Measurements from ENCODE around the gene LMBRD1. TPM values are rescaled to one million over a fixed set of nuclear protein-coding genes. Genes with fewer than 3 reads are reported as not detected.

Gene LMBRD1
- 36.4 TPM for total RNA-seq
- 50.1 TPM for polyA plus RNA-seq
- long read RNA-seq, donor 1, partial matches to known transcripts, result 0 of 1 reads
- long read RNA-seq, donor 1, other reads (novel, unspliced or antisense), result 0 of 1 reads
- long read RNA-seq, donor 2, result 0 reads
- long read RNA-seq, donor 3, transcript LMBRD1-202 (16 exons, 2,264 nt), result major isoform, 21 of 40 reads
- long read RNA-seq, donor 3, partial matches to known transcripts, result 16 of 40 reads
- long read RNA-seq, donor 3, other reads (novel, unspliced or antisense), result 0 of 40 reads
- long read RNA-seq, donor 4, transcript LMBRD1-202 (16 exons, 2,264 nt), result major isoform, 11 of 12 reads
- long read RNA-seq, donor 4, partial matches to known transcripts, result 0 of 12 reads
- long read RNA-seq, donor 4, other reads (novel, unspliced or antisense), result 0 of 12 reads
- long read RNA-seq, donor 5, transcript LMBRD1-224 (1 exons, 2,851 nt), result minor isoform, 5 of 62 reads
- long read RNA-seq, donor 5, transcript LMBRD1-202 (16 exons, 2,264 nt), result major isoform, 30 of 62 reads
- long read RNA-seq, donor 5, partial matches to known transcripts, result 26 of 62 reads
- long read RNA-seq, donor 5, other reads (novel, unspliced or antisense), result 0 of 62 reads
- long read RNA-seq, donor 6, transcript LMBRD1-202 (16 exons, 2,264 nt), result major isoform, 16 of 18 reads
- long read RNA-seq, donor 6, partial matches to known transcripts, result 0 of 18 reads
- long read RNA-seq, donor 6, other reads (novel, unspliced or antisense), result 0 of 18 reads
- long read RNA-seq, donor 7, transcript LMBRD1-202 (16 exons, 2,264 nt), result major isoform, 21 of 31 reads
- long read RNA-seq, donor 7, partial matches to known transcripts, result 7 of 31 reads
- long read RNA-seq, donor 7, other reads (novel, unspliced or antisense), result 0 of 31 reads
- long read RNA-seq, donor 8, transcript LMBRD1-202 (16 exons, 2,264 nt), result major isoform, 11 of 11 reads
- long read RNA-seq, donor 8, partial matches to known transcripts, result 0 of 11 reads
- long read RNA-seq, donor 8, other reads (novel, unspliced or antisense), result 0 of 11 reads
- long read RNA-seq, donor 9, transcript LMBRD1-202 (16 exons, 2,264 nt), result major isoform, 8 of 9 reads
- long read RNA-seq, donor 9, partial matches to known transcripts, result 0 of 9 reads
- long read RNA-seq, donor 9, other reads (novel, unspliced or antisense), result 0 of 9 reads
- long read RNA-seq, donor 10, transcript LMBRD1-202 (16 exons, 2,264 nt), result major isoform, 15 of 18 reads
- long read RNA-seq, donor 10, partial matches to known transcripts, result 0 of 18 reads
- long read RNA-seq, donor 10, other reads (novel, unspliced or antisense), result 0 of 18 reads

DNA sequence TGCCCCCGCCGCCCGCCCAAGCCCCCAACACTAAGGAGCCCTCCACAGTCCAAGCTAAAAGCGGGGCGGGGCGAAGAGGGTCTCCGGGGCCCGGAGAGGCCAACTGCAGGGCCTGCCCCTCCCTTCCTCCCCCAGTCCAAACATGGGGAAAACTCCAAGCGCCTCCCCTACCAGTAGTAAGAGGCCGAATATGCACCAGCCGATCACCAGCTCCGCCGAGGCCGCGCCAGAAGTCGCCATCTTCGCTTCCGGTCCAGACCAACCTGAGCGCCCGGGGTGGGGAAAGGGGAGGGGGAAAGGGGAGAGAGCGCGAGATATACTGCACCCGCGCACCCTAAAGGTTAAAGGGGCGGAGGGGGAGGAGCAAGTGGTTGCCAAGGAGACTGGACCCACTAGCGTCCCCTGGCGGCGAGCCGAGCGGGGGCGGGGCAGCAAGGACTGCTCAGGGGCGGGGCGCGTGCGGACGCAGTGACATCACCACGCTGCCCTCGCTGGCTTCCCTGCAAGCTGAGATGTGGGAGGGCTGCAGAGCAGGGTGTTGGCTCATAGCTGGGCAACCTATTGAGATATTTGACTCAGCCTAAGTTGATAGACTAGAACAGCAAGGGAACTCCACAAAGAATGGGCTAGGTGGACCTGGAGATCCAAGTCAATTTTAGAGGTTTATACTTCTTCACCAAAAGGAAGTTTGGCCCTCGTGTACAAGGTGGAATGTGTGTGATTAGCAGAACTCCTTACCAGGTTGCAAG, at the start of gene LMBRD1:
TSS of gene LMBRD1 (minus strand) at position 369 of the 749 bp plus-strand sequence. CDS start at position 240, 129 bp downstream.
- Histone ChIP-seq H3K27ac (ENCODE audit: low read depth in 1 of 2, low read length in 1 of 2) (peak within 1 kb of the TSS; percentile 97 to 98), H3K4me3 (ENCODE audit: low read length in 2 of 2) (peak within 1 kb of the TSS; percentile 84 to 90), H3K4me1 (ENCODE audit: control insufficient read depth in 2 of 2, insufficient read depth in 2 of 2, low read length in 2 of 2) (peaks cover 0 to 5% of the 10 kb centered on the region in 2 donors), H3K9me3 (ENCODE audit: control insufficient read depth in 2 of 2, insufficient read depth in 1 of 2, low read length in 1 of 2) (no peaks in the 10 kb centered on the region), H3K27me3 (ENCODE audit: control insufficient read depth in 2 of 2, insufficient read depth in 1 of 2, low read length in 1 of 2) (no peaks in the 10 kb centered on the region), H3K36me3 (ENCODE audit: control insufficient read depth in 2 of 2, insufficient read depth in 2 of 2, low read length in 1 of 2) (no peaks in the 10 kb centered on the region)
- WGBS, result 2% methylated on average over 39 of the region's 39 CpGs
- peak; percentile 88 to 98 (median 95) for DNase-seq (ENCODE audit: low read depth in 6 of 9, low spot score in 9 of 9)

DNA sequence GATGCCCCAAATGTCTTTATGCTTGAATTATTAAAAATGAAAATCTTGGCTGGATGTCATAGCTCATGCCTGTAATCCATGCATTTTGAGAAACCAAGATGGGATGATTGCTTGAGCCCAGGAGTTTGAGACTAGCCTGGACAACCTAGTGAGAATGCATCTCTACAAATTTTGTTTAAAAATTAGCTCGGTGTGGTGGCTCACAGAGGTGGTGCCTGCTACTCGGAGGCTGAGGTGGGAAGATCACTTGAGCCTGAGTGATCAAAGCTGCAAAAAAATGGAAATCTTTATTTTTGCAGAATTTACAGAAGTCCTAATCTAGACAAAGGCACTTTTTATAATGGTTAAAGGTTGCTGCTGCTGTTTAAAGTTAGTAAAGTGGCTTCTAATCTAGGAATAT, 49.5 kb upstream of the LMBRD1 start:
- H3K27me3 ChIP-seq (ENCODE audit: control insufficient read depth in 2 of 2, insufficient read depth in 1 of 2, low read length in 1 of 2), result no peaks in the 10 kb centered on the region
- H3K9me3 ChIP-seq (ENCODE audit: control insufficient read depth in 2 of 2, insufficient read depth in 1 of 2, low read length in 1 of 2), result no peaks in the 10 kb centered on the region
- no peak overlapping the region for H3K4me3 ChIP-seq (ENCODE audit: low read length in 2 of 2)
- H3K27ac ChIP-seq (ENCODE audit: low read depth in 1 of 2, low read length in 1 of 2), result no peak overlapping the region
- 95% methylated on average over 2 of the region's 2 CpGs for WGBS
- no peaks in the 10 kb centered on the region for H3K36me3 ChIP-seq (ENCODE audit: control insufficient read depth in 2 of 2, insufficient read depth in 2 of 2, low read length in 1 of 2)
- H3K4me1 ChIP-seq (ENCODE audit: control insufficient read depth in 2 of 2, insufficient read depth in 2 of 2, low read length in 2 of 2), result no peaks in the 10 kb centered on the region
- no peak for DNase-seq (ENCODE audit: low read depth in 6 of 9, low spot score in 9 of 9)

DNA sequence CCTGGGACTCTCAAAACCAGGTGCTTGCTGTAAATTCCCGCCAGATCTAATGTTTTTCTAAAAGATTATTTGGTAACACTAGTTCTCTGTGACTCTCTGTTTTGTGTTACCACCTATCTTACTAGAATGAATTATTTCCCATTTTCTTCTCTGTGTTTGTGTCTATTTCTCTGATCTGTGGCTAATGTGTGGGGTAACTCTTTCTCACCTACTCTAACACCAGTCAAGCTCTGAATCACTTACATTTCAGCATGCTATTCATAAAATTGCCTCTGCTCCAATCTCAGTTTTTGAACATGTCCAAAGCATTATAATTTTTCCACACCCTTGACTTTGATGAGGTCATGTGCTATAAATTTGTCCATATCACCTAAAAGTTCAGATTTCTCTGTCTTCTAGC, 46.4 kb upstream of the LMBRD1 start:
- H3K9me3 ChIP-seq (ENCODE audit: control insufficient read depth in 2 of 2, insufficient read depth in 1 of 2, low read length in 1 of 2), result no peaks in the 10 kb centered on the region
- 84% methylated on average over 1 of the region's 1 CpG for WGBS
- H3K27me3 ChIP-seq (ENCODE audit: control insufficient read depth in 2 of 2, insufficient read depth in 1 of 2, low read length in 1 of 2), result no peaks in the 10 kb centered on the region
- no peaks in the 10 kb centered on the region for H3K4me1 ChIP-seq (ENCODE audit: control insufficient read depth in 2 of 2, insufficient read depth in 2 of 2, low read length in 2 of 2)
- no peak overlapping the region for H3K4me3 ChIP-seq (ENCODE audit: low read length in 2 of 2)
- no peak for DNase-seq (ENCODE audit: low read depth in 6 of 9, low spot score in 9 of 9)
- H3K27ac ChIP-seq (ENCODE audit: low read depth in 1 of 2, low read length in 1 of 2), result no peak overlapping the region
- H3K36me3 ChIP-seq (ENCODE audit: control insufficient read depth in 2 of 2, insufficient read depth in 2 of 2, low read length in 1 of 2), result no peaks in the 10 kb centered on the region

- H3K4me3 ChIP-seq (ENCODE audit: low read length in 2 of 2), result no peak overlapping the region
- WGBS, result 93% methylated on average over 1 of the region's 1 CpG
- H3K27me3 ChIP-seq (ENCODE audit: control insufficient read depth in 2 of 2, insufficient read depth in 1 of 2, low read length in 1 of 2), result no peaks in the 10 kb centered on the region
- no peak for DNase-seq (ENCODE audit: low read depth in 6 of 9, low spot score in 9 of 9)
- H3K9me3 ChIP-seq (ENCODE audit: control insufficient read depth in 2 of 2, insufficient read depth in 1 of 2, low read length in 1 of 2), result no peaks in the 10 kb centered on the region
- no peak overlapping the region for H3K27ac ChIP-seq (ENCODE audit: low read depth in 1 of 2, low read length in 1 of 2)
- H3K36me3 ChIP-seq (ENCODE audit: control insufficient read depth in 2 of 2, insufficient read depth in 2 of 2, low read length in 1 of 2), result no peaks in the 10 kb centered on the region
- H3K4me1 ChIP-seq (ENCODE audit: control insufficient read depth in 2 of 2, insufficient read depth in 2 of 2, low read length in 2 of 2), result no peaks in the 10 kb centered on the region
These were observed 45.1 kb upstream of the LMBRD1 start for GRCh38 chr6:69841862-69842261.

DNA sequence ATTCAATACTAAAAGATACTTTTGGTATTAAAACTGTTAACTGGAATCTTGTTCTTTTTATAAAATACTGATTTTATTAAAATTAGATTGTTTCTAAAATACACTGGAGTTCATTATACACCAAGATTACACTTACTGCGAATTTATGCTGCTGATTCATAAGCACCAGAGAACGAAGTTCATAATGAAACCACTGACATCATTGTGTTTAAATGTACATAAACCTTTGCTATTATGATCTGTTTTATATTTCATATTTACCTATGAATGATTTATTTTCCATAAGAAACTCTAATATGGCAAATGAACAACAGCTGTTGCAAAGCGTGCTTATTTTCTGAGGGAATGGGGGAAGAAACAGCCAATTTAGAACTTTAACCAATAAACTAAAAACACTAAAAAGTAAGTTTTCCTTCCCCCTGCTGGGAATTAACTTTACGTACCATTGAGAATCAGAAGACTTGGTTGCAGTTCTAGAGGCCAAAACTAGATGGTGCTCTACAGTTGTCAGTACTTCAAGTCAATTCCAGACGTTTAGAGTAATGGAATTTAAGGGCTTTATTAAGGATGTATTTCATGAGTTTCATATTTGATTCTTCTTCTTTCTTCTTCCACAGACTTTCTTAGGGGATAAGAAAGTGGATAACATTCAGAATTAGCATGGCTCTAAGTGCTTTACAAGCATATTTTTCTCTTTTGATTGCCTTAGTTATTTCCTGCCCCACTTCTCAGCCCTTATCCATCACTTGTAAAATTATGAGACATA, 38.8 kb upstream of the LMBRD1 start:
- H3K9me3 ChIP-seq (ENCODE audit: control insufficient read depth in 2 of 2, insufficient read depth in 1 of 2, low read length in 1 of 2), result no peaks in the 10 kb centered on the region
- H3K27ac ChIP-seq (ENCODE audit: low read depth in 1 of 2, low read length in 1 of 2), result no peak overlapping the region
- peak in 3 of 9 donors; percentile 10 to 52 (median 30) for DNase-seq (ENCODE audit: low read depth in 6 of 9, low spot score in 9 of 9)
- H3K4me3 ChIP-seq (ENCODE audit: low read length in 2 of 2), result no peak overlapping the region
- no peaks in the 10 kb centered on the region for H3K4me1 ChIP-seq (ENCODE audit: control insufficient read depth in 2 of 2, insufficient read depth in 2 of 2, low read length in 2 of 2)
- no peaks in the 10 kb centered on the region for H3K36me3 ChIP-seq (ENCODE audit: control insufficient read depth in 2 of 2, insufficient read depth in 2 of 2, low read length in 1 of 2)
- H3K27me3 ChIP-seq (ENCODE audit: control insufficient read depth in 2 of 2, insufficient read depth in 1 of 2, low read length in 1 of 2), result no peaks in the 10 kb centered on the region
- 14% methylated on average over 5 of the region's 5 CpGs for WGBS

DNA sequence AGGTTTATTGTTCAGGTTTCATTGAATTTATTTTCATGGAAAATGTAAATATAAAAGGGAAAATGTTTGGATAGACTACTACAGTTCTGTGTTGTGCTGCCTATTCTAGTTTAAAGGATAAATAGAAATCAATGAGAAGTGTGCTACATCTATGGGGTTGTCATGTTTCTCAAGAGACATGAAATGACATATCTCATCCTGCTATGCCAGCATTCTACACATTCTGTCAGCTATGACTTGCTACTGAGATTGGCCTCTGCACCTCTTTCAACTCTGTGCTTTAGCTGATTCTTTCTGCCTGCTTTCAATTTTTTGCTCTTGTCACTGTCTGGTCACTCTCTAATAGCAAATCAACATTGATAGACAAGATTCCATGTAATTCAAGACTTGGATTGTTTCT, 35.7 kb upstream of the LMBRD1 start:
- Histone ChIP-seq H3K27me3 (ENCODE audit: control insufficient read depth in 2 of 2, insufficient read depth in 1 of 2, low read length in 1 of 2) (no peaks in the 10 kb centered on the region), H3K9me3 (ENCODE audit: control insufficient read depth in 2 of 2, insufficient read depth in 1 of 2, low read length in 1 of 2) (no peaks in the 10 kb centered on the region), H3K4me1 (ENCODE audit: control insufficient read depth in 2 of 2, insufficient read depth in 2 of 2, low read length in 2 of 2) (no peaks in the 10 kb centered on the region), H3K27ac (ENCODE audit: low read depth in 1 of 2, low read length in 1 of 2) (no peak overlapping the region), H3K36me3 (ENCODE audit: control insufficient read depth in 2 of 2, insufficient read depth in 2 of 2, low read length in 1 of 2) (no peaks in the 10 kb centered on the region), H3K4me3 (ENCODE audit: low read length in 2 of 2) (no peak overlapping the region)
- no peak for DNase-seq (ENCODE audit: low read depth in 6 of 9, low spot score in 9 of 9)

DNA sequence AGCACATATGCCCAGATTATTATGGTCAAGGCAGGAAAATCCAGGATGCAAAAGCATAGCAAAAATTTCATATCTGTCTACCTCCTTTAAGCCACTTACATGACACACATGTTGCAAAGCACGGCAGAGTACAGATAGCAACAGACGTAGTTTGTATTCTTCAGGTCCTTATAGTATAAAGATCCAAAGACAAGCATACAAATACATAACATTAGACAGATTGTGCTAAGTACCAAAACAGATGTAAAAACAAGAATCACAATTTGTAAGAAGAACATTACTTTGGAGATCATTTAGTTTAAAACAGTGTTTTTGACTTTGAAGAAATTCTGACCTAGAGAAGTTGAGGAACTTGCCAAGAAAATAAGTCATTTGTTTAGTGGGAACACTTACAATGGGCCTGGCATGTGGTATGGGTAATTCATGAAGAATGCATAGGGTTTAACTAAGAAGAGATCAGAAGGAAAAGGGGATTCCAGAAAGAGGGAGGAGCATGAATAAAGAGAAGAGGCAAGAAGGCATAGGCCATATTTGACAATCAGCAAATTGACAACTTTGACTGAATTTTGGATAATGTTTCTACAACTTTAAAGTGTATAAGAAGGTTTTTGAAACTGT, 30.6 kb upstream of the LMBRD1 start:
- Histone ChIP-seq H3K9me3 (ENCODE audit: control insufficient read depth in 2 of 2, insufficient read depth in 1 of 2, low read length in 1 of 2) (no peaks in the 10 kb centered on the region), H3K27ac (ENCODE audit: low read depth in 1 of 2, low read length in 1 of 2) (no peak overlapping the region), H3K4me1 (ENCODE audit: control insufficient read depth in 2 of 2, insufficient read depth in 2 of 2, low read length in 2 of 2) (no peaks in the 10 kb centered on the region), H3K36me3 (ENCODE audit: control insufficient read depth in 2 of 2, insufficient read depth in 2 of 2, low read length in 1 of 2) (no peaks in the 10 kb centered on the region), H3K4me3 (ENCODE audit: low read length in 2 of 2) (no peak overlapping the region), H3K27me3 (ENCODE audit: control insufficient read depth in 2 of 2, insufficient read depth in 1 of 2, low read length in 1 of 2) (no peaks in the 10 kb centered on the region)
- 46% methylated on average over 2 of the region's 2 CpGs for WGBS
- no peak for DNase-seq (ENCODE audit: low read depth in 6 of 9, low spot score in 9 of 9)

All from thymus (tissue), 14 donors.